Brain microvascular endothelial cell (primary cell): ENCODE data around the gene TMEM98.

Source experiments
- DNase-seq: peaks from one replicate; pipeline ENCODE4 v3.0.0-alpha.2; 2020
- H3K27ac ChIP-seq: fragments of 250-450 bp; sonication (Bioruptor Pico); 2 replicates; pipeline ENCODE4 v1.5.1; 2020; ENCODE audit warnings: mild to moderate bottlenecking, moderate library complexity
- H3K27me3 ChIP-seq: fragments of 250-450 bp; sonication (Bioruptor Pico); replicated peaks from 2 replicates; pipeline ENCODE4 v1.5.1; 2020; ENCODE audit warnings: mild to moderate bottlenecking
- H3K36me3 ChIP-seq: fragments of 250-450 bp; sonication (Bioruptor Pico); replicated peaks from 2 replicates; pipeline ENCODE4 v1.5.1; 2020; ENCODE audit warnings: mild to moderate bottlenecking
- H3K4me3 ChIP-seq: 2 replicates; pipeline ENCODE4 v1.5.1; 2011; ENCODE audit warnings: low read depth, mild to moderate bottlenecking, control low read depth, low read length, moderate library complexity
- in situ Hi-C: cut with HindIII; loops from 2 replicates; pipeline ENCODE4 v1.10.0; 2017; ENCODE audit warnings: low sequenced_read_pairs, low pct_ligation_motif_present
- TF ChIP-seq, protein P1 (sequence below): IDR thresholded peaks from 2 replicates; pipeline ENCODE4 v1.5.1; 2011; ENCODE audit warnings: low read depth, mild to moderate bottlenecking, moderate library complexity, low read length, control low read depth, inconsistent platforms; ENCODE audit errors: missing control alignments

Gene TMEM98

DNA sequence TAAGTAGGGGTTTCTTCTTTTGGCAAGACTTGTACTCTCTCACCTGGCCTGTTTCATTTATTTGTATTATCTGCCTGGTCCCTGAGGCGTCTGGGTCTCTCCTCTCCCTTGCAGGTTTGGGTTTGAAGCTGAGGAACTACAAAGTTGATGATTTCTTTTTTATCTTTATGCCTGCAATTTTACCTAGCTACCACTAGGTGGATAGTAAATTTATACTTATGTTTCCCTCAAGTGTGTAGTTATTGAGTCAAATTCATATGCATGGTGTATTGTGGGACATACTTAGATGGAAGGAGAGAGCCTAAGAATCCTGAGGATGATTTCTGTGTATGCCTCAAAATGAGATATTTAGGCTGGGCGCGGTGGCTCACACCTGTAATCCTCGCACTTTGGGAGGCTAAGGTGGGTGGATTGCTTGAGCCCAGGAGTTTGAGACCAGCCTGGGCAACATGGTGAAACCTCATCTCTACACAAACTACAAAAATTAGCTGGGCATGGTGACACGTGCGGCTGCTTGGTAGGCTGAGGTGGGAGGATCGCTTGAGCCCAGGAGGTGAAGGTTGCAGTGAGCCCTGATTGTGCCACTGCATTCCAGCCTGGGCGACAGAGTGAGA, 13.6 kb downstream of the TMEM98 start:
- Histone ChIP-seq H3K27me3 (no peaks in the 10 kb centered on the region), H3K27ac (no peak overlapping the region), H3K4me3 (no peak overlapping the region), H3K36me3 (peaks cover 20% of the 10 kb centered on the region)
- in situ Hi-C loops, result no loop called here
- TF ChIP-seq, protein P1, sequence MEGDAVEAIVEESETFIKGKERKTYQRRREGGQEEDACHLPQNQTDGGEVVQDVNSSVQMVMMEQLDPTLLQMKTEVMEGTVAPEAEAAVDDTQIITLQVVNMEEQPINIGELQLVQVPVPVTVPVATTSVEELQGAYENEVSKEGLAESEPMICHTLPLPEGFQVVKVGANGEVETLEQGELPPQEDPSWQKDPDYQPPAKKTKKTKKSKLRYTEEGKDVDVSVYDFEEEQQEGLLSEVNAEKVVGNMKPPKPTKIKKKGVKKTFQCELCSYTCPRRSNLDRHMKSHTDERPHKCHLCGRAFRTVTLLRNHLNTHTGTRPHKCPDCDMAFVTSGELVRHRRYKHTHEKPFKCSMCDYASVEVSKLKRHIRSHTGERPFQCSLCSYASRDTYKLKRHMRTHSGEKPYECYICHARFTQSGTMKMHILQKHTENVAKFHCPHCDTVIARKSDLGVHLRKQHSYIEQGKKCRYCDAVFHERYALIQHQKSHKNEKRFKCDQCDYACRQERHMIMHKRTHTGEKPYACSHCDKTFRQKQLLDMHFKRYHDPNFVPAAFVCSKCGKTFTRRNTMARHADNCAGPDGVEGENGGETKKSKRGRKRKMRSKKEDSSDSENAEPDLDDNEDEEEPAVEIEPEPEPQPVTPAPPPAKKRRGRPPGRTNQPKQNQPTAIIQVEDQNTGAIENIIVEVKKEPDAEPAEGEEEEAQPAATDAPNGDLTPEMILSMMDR, result peak; percentile 30
- no peak for DNase-seq

- in situ Hi-C loops, result no loop called here
- no peak overlapping the region for H3K27ac ChIP-seq
- no peak overlapping the region for H3K4me3 ChIP-seq
These were observed 15.3 kb downstream of the TMEM98 start for GRCh38 chr17:32943206-32943605.

GRCh38 chr17:32943647-32944191, 15.8 kb downstream of the TMEM98 start:
- TF ChIP-seq, protein P1, result no peak
- no peaks in the 10 kb centered on the region for H3K27me3 ChIP-seq
- peak; percentile 47 for DNase-seq
- H3K36me3 ChIP-seq, result peaks cover 12% of the 10 kb centered on the region
- H3K4me3 ChIP-seq, result no peak overlapping the region
- in situ Hi-C loops, result no loop called here
- no peak overlapping the region for H3K27ac ChIP-seq

More at GRCh38 chr17:32943206-32943605, 15.3 kb downstream of the TMEM98 start:
- DNase-seq, result no peak
- Histone ChIP-seq H3K36me3 (peaks cover 12% of the 10 kb centered on the region), H3K27me3 (no peaks in the 10 kb centered on the region)
- TF ChIP-seq, protein P1, result no peak

DNA sequence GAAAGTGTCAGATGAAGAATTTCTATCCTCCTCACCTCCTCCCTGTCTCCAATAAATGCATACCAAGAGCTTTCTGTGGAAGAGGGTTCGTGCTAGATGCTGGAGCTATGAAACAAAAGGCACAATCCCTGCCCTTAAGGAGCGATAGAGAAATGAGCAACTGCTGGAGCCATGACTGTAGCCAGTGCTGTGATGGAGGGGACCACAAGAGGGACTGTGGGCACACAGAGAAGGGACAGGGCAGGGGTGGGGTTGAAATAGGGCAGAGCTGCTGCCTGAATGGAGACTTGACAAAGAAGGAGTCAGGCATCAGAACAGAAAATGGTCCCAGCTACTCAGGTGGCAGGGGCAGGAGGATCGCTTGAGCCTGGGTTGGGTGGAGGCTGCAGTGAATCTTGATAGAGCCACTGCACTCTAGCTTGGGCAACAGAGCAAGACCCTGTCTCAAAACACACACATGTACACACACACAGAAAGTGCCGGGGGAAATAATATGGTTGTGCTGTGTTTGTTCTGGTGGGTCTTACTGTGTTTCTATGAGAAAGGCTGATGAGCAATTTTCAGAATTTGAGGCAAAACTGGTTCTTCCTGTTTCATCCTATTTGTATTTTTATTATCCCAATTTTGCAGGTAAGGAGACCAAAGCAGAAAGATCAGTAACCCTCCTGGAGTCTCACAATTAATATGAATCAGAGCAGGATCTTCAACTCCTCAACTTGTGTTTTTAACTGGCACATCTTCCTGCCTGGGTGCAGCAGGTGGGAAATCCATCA, 16.5 kb downstream of the TMEM98 start:
- in situ Hi-C loops, result no loop called here
- TF ChIP-seq, protein P1, result no peak

GRCh38 chr17:32946375-32947135, 18.6 kb downstream of the TMEM98 start:
- no peak for DNase-seq
- H3K4me3 ChIP-seq, result no peak overlapping the region
- in situ Hi-C loops, result no loop called here
- no peak overlapping the region for H3K27ac ChIP-seq
- no peaks in the 10 kb centered on the region for H3K27me3 ChIP-seq
- H3K36me3 ChIP-seq, result peaks cover 2% of the 10 kb centered on the region
- TF ChIP-seq, protein P1, result no peak

More for the DNA sequence above, 16.5 kb downstream of the TMEM98 start:
- Histone ChIP-seq H3K4me3 (no peak overlapping the region), H3K36me3 (peaks cover 12% of the 10 kb centered on the region), H3K27ac (no peak overlapping the region), H3K27me3 (no peaks in the 10 kb centered on the region)
- DNase-seq, result no peak
